PC-3 (cell line): ENCODE data around the gene ZDHHC7. TPM values are rescaled to one million over a fixed set of nuclear protein-coding genes. Genes with fewer than 3 reads are reported as not detected.

ENCODE experiments used
- ATAC-seq: fragments of 200-7000 bp; cut with Tn5 transposase; 2 replicates; pipeline ENCODE4 v1.9.1; 2020; ENCODE audit warnings: mild to moderate bottlenecking, moderate library complexity
- BruUV-seq: library from RNA; stranded (reverse); fragments of 400-500 nt; replicated peaks from 2 replicates; lab custom pipeline; 2021; lab: Mats Ljungman, UMichigan
- CTCF ChIA-PET: fragments of 300-600 bp; sonication (Branson Sonifier 250); formaldehyde crosslinking; loops from one replicate; lab custom pipeline; 2022; ENCODE audit warnings: antibody characterized with exemption; lab: Charles Lee
- POLR2A ChIA-PET: fragments of 300-600 bp; sonication (Branson Sonifier 250); formaldehyde crosslinking; loops from one replicate; lab custom pipeline; 2022; ENCODE audit warnings: antibody characterized with exemption; ENCODE audit not compliant: unreplicated experiment; lab: Charles Lee
- DNase-seq: peaks from one replicate; pipeline ENCODE4 v3.0.0-alpha.2; 2015
- H2AFZ ChIP-seq: fragments of 300-600 bp; sonication (generic); 2 replicates; pipeline ENCODE4 v1.6.0; 2016; ENCODE audit warnings: antibody characterized with exemption, low read length
- H3F3A ChIP-seq: fragments of 300-600 bp; sonication (generic); one replicate; pipeline ENCODE4 v1.6.0; 2017; ENCODE audit warnings: antibody characterized with exemption, low read length, control low read depth, mild to moderate bottlenecking; ENCODE audit not compliant: unreplicated experiment
- H3K27ac ChIP-seq: fragments of 300-600 bp; sonication (generic); 2 replicates; pipeline ENCODE4 v1.5.1; 2016; ENCODE audit warnings: mild to moderate bottlenecking, low read length
- H3K27me3 ChIP-seq: fragments of 300-600 bp; sonication (generic); 2 replicates; pipeline ENCODE4 v1.6.1; 2016; ENCODE audit warnings: low read length, mixed read lengths
- H3K36me3 ChIP-seq: fragments of 300-600 bp; sonication (generic); 2 replicates; pipeline ENCODE4 v1.6.1; 2016; ENCODE audit warnings: low read depth, mixed run types, low read length, mixed read lengths
- H3K4me1 ChIP-seq: fragments of 300-600 bp; sonication (generic); 2 replicates; pipeline ENCODE4 v1.5.1; 2016; ENCODE audit warnings: low read length; ENCODE audit not compliant: insufficient read depth
- H3K4me2 ChIP-seq: fragments of 300-600 bp; sonication (generic); 2 replicates; pipeline ENCODE4 v1.6.0; 2016; ENCODE audit warnings: low read length
- H3K4me3 ChIP-seq: fragments of 300-600 bp; sonication (generic); 2 replicates; pipeline ENCODE4 v1.5.1; 2016; ENCODE audit warnings: mild to moderate bottlenecking, low read length, mixed read lengths
- H3K79me2 ChIP-seq: fragments of 300-600 bp; sonication (generic); 2 replicates; pipeline ENCODE4 v1.6.1; 2017; ENCODE audit warnings: low read length, mixed read lengths
- H3K9ac ChIP-seq: fragments of 300-600 bp; sonication (generic); 2 replicates; pipeline ENCODE4 v1.6.0; 2016; ENCODE audit warnings: mild to moderate bottlenecking, low read length
- H3K9me2 ChIP-seq: fragments of 300-600 bp; sonication (generic); replicated peaks from 2 replicates; pipeline ENCODE4 v1.6.1; 2016; ENCODE audit warnings: mixed run types, low read length, mixed read lengths
- H3K9me3 ChIP-seq: fragments of 300-600 bp; sonication (generic); 2 replicates; pipeline ENCODE4 v1.6.1; 2016; ENCODE audit warnings: low read length, mixed read lengths
- H4K20me1 ChIP-seq: fragments of 300-600 bp; sonication (generic); 2 replicates; pipeline ENCODE4 v1.6.1; 2016; ENCODE audit warnings: low read length, mixed read lengths
- CTCF ChIP-seq: fragments of 300-600 bp; sonication (generic); conservative IDR thresholded peaks from 2 replicates; pipeline ENCODE4 v1.5.1; 2017; ENCODE audit warnings: antibody characterized with exemption, low read depth, mild to moderate bottlenecking, low read length
- EZH2 ChIP-seq: fragments of 300-600 bp; sonication (generic); IDR thresholded peaks from one replicate; pipeline ENCODE4 v1.6.1; 2017; ENCODE audit warnings: antibody characterized with exemption, mild to moderate bottlenecking, low read length; ENCODE audit not compliant: unreplicated experiment
- EZH2phosphoT487 ChIP-seq: fragments of 300-600 bp; sonication (generic); IDR thresholded peaks from 2 replicates; pipeline ENCODE4 v1.6.1; 2018; ENCODE audit warnings: mild to moderate bottlenecking, antibody characterized with exemption, low read length, borderline replicate concordance
- intact Hi-C: fragments of 100-400 bp; cut with micrococcal nuclease; formaldehyde crosslinking; loops from 2 replicates; pipeline ENCODE4 v1.9.0; 2023
- total RNA-seq: library from RNA; depleted of rRNA; stranded (reverse); fragments of >200 nt; gene quantifications from 2 replicates; pipeline ENCODE4 v1.2.3, GENCODE V29; 2014; rRNA removed

The ZDHHC7 gene
- total RNA-seq, 1 experiment from 2014 or later: 42.1 TPM

- POLR2A ChIA-PET: no interaction called here
- H3K79me2 ChIP-seq: no peaks in the 10 kb centered on the region
- H3K4me2 ChIP-seq: no peak overlapping the region
- peak; percentile 57 for ATAC-seq
- CTCF ChIA-PET: interaction anchor here (0.8 to 2.0 kb wide), 2 partner anchors 28 to 172 kb away, joined by 5 to 6 read pairs; no protein-coding TSS in a partner anchor
- TF ChIP-seq EZH2phosphoT487 (no peak), CTCF (peak; percentile 92)
- no peaks in the 10 kb centered on the region for H4K20me1 ChIP-seq
- H3K9ac ChIP-seq: no peak overlapping the region
- H3K27me3 ChIP-seq: no peaks in the 10 kb centered on the region
- H3K36me3 ChIP-seq: no peaks in the 10 kb centered on the region
- H3K9me3 ChIP-seq: no peaks in the 10 kb centered on the region
- no peaks in the 10 kb centered on the region for H3K9me2 ChIP-seq
- no peaks in the 10 kb centered on the region for H3F3A ChIP-seq
- intact Hi-C loops: loop anchor here (1.0 to 2.0 kb wide), 4 partner anchors 27 to 171 kb away; no protein-coding TSS in a partner anchor
- peaks cover 10% of the 10 kb centered on the region for H3K4me1 ChIP-seq
- H2AFZ ChIP-seq: peak overlapping the region; percentile 42; the same call in 1 of the 2 replicates
- no peak overlapping the region for H3K27ac ChIP-seq
- H3K4me3 ChIP-seq: no peak overlapping the region
- BruUV-seq: no TSS peak
- peak; percentile 55 for DNase-seq
These were observed 86.1 kb downstream of the ZDHHC7 start for GRCh38 chr16:84925092-84925772.

GRCh38 chr16:84924331-84925091, 86.8 kb downstream of the ZDHHC7 start:
- Histone ChIP-seq H2AFZ (peak overlapping the region; percentile 42; the same call in 1 of the 2 replicates), H3K4me3 (no peak overlapping the region), H3K27me3 (no peaks in the 10 kb centered on the region), H3K79me2 (no peaks in the 10 kb centered on the region), H3K27ac (no peak overlapping the region), H4K20me1 (no peaks in the 10 kb centered on the region), H3K4me1 (peaks cover 10% of the 10 kb centered on the region), H3F3A (no peaks in the 10 kb centered on the region), H3K36me3 (no peaks in the 10 kb centered on the region), H3K9me2 (no peaks in the 10 kb centered on the region), H3K9me3 (no peaks in the 10 kb centered on the region), H3K4me2 (no peak overlapping the region), H3K9ac (no peak overlapping the region)
- ChIA-PET POLR2A (no interaction called here), CTCF (interaction anchor here (0.8 to 2.0 kb wide), 2 partner anchors 29 to 171 kb away, joined by 5 to 6 read pairs; no protein-coding TSS in a partner anchor)
- no peak for TF ChIP-seq CTCF
- no peak for TF ChIP-seq EZH2
- no peak for TF ChIP-seq EZH2phosphoT487
- no peak for ATAC-seq
- DNase-seq: no peak
- intact Hi-C loops: loop anchor here (1.0 to 2.0 kb wide), 4 partner anchors 28 to 170 kb away; no protein-coding TSS in a partner anchor
- BruUV-seq: no TSS peak

Other genes starting within 250 kb of the ZDHHC7 start
- 2.8 and 3.2 TPM in 2 replicates for gene CRISPLD2, start 191.6 kb downstream of the ZDHHC7 start, total RNA-seq
- gene KIAA0513, start 16.3 kb upstream of the ZDHHC7 start, total RNA-seq: 5.5 and 7.8 TPM in 2 replicates
- gene CIBAR2, start 100.9 kb upstream of the ZDHHC7 start, total RNA-seq: not detected in 2 replicates